ENCODE results near the gene CLIP2.
"Not testable (repeated sequence)": the region's sequence is repeated elsewhere in the genome, so short reads cannot be mapped to it uniquely, and the experiment has no call there.

CLIP2 gene

DNA sequence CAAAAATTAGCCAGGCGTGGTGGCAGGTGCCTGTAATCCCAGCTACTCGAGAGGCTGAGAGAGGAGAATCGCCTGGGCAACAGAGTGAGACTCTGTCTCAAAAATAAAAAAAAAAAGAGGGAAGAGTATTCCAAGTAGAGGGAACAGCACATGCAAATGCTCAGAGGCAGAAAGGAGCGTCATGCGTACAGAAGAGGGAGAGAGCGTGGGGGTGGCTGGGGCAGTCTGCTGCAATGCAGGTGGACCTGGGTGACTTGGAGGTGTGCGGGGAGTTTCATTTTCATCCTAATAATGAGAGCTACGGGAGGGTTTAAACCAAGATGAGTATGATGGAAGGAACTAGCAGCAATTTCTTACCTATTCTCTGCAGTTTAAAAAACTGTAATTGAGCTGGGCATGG is 28.8 kb downstream of the CLIP2 start:
- no peak overlapping the region for H3K9ac ChIP-seq (ENCODE audit: low read length in 2 of 2)
- H3K4me3 ChIP-seq (ENCODE audit: low read length in 2 of 2): no peak overlapping the region
- peaks cover 0 to 11% of the 10 kb centered on the region in 2 donors for H3K36me3 ChIP-seq (ENCODE audit: control insufficient read depth in 2 of 2, insufficient read depth in 2 of 2, low read length in 2 of 2)
- H3K27ac ChIP-seq (ENCODE audit: low read length): no peak overlapping the region
- H3K4me1 ChIP-seq (ENCODE audit: control insufficient read depth, insufficient read depth, low read length): no peaks in the 10 kb centered on the region
- no peaks in the 10 kb centered on the region for H3K9me3 ChIP-seq (ENCODE audit: control insufficient read depth in 2 of 2, low read length in 2 of 2)
- H3K27me3 ChIP-seq (ENCODE audit: control insufficient read depth in 1 of 2, insufficient read depth in 2 of 2, low read length in 2 of 2): no peaks in the 10 kb centered on the region

- H3K4me3 ChIP-seq (ENCODE audit: low read length in 2 of 2): no peak overlapping the region
- peaks cover 11% of the 10 kb centered on the region for H3K4me1 ChIP-seq (ENCODE audit: control insufficient read depth, insufficient read depth, low read length)
- H3K27me3 ChIP-seq (ENCODE audit: control insufficient read depth in 1 of 2, insufficient read depth in 2 of 2, low read length in 2 of 2): no peaks in the 10 kb centered on the region
- no peaks in the 10 kb centered on the region for H3K9me3 ChIP-seq (ENCODE audit: control insufficient read depth in 2 of 2, low read length in 2 of 2)
- peaks cover 0 to 11% of the 10 kb centered on the region in 2 donors for H3K36me3 ChIP-seq (ENCODE audit: control insufficient read depth in 2 of 2, insufficient read depth in 2 of 2, low read length in 2 of 2)
- H3K9ac ChIP-seq (ENCODE audit: low read length in 2 of 2): no peak overlapping the region
- no peak overlapping the region for H3K27ac ChIP-seq (ENCODE audit: low read length)
Observed at GRCh38 chr7:74320645-74321221, 31.5 kb downstream of the CLIP2 start.

DNA sequence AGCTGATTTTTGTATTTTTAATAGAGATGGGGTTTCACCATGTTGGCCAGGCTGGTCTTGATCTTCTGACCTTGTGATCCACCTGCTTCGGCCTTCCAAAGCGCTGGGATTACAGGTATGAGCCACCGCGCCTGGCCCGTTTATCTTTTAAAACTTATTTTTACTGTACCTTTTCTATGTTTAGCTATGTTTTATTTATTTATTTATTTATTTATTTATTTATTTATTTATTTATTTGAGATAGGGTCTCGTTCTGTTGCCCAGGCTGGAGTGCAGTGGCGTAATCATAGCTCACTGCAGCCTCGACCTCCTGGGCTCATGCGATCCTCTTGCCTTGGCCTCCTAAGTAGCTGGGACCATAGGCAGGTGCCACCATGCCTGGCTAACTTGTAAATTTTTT is 33.7 kb downstream of the CLIP2 start:
- peaks cover 11% of the 10 kb centered on the region for H3K4me1 ChIP-seq (ENCODE audit: control insufficient read depth, insufficient read depth, low read length)
- not testable (repeated sequence) for H3K27ac ChIP-seq (ENCODE audit: low read length); H3K9me3 ChIP-seq (ENCODE audit: control insufficient read depth in 2 of 2, low read length in 2 of 2); H3K27me3 ChIP-seq (ENCODE audit: control insufficient read depth in 1 of 2, insufficient read depth in 2 of 2, low read length in 2 of 2); H3K36me3 ChIP-seq (ENCODE audit: control insufficient read depth in 2 of 2, insufficient read depth in 2 of 2, low read length in 2 of 2); H3K4me3 ChIP-seq (ENCODE audit: low read length in 2 of 2); H3K9ac ChIP-seq (ENCODE audit: low read length in 2 of 2)

- peak overlapping the region; percentile 22 to 47 for H3K9ac ChIP-seq (ENCODE audit: low read length in 2 of 2)
- H3K4me3 ChIP-seq (ENCODE audit: low read length in 2 of 2): peak overlapping the region in 1 of 2 donors; percentile 40
- H3K36me3 ChIP-seq (ENCODE audit: control insufficient read depth in 2 of 2, insufficient read depth in 2 of 2, low read length in 2 of 2): peaks cover 0 to 4% of the 10 kb centered on the region in 2 donors
- peak overlapping the region; percentile 18 for H3K27ac ChIP-seq (ENCODE audit: low read length)
- no peaks in the 10 kb centered on the region for H3K27me3 ChIP-seq (ENCODE audit: control insufficient read depth in 1 of 2, insufficient read depth in 2 of 2, low read length in 2 of 2)
- H3K9me3 ChIP-seq (ENCODE audit: control insufficient read depth in 2 of 2, low read length in 2 of 2): no peaks in the 10 kb centered on the region
- peaks cover 11% of the 10 kb centered on the region for H3K4me1 ChIP-seq (ENCODE audit: control insufficient read depth, insufficient read depth, low read length)
Observed at GRCh38 chr7:74324531-74325209, 35.5 kb downstream of the CLIP2 start.

DNA sequence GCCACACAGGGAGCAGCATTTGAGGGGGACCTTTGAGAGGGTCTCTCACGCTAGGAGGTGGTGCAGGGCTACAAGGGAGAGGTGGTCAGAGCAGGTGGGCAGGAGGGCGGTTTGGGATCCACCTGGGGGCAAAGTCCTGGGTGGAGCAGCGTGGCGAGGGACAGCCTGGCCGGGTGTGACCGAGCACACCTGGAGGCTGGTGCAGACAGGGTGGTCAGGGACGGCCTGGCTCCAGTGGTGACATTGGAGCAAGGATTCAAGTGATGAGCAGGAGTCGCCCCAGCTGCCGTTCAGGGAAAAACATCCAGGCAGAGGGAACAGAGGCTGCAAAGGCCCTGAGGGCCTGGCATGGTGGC is 36.0 kb downstream of the CLIP2 start:
- peak overlapping the region; percentile 18 for H3K27ac ChIP-seq (ENCODE audit: low read length)

DNA sequence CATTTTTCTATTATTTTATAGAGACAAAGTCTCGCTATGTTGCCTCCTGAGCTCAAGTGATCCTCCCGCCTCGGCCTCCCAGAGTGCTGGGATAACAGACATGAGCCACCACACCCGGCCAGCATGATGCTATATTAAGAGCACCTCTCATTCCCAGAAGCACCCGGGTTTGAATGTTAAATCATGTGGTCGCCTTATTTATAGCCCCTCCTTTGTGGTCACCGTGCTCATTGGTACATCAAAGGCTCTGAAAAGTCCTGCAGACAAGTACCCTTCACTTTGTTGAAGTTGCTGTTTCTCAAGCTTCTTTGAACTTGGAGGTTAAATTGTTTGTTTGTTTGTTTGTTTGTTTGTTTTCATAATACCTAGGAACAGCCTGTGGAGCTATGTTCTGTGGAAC is 40.0 kb downstream of the CLIP2 start:
- Histone ChIP-seq H3K27me3 (ENCODE audit: control insufficient read depth in 1 of 2, insufficient read depth in 2 of 2, low read length in 2 of 2) (no peaks in the 10 kb centered on the region), H3K4me1 (ENCODE audit: control insufficient read depth, insufficient read depth, low read length) (peaks cover 9% of the 10 kb centered on the region), H3K4me3 (ENCODE audit: low read length in 2 of 2) (no peak overlapping the region), H3K27ac (ENCODE audit: low read length) (no peak overlapping the region), H3K36me3 (ENCODE audit: control insufficient read depth in 2 of 2, insufficient read depth in 2 of 2, low read length in 2 of 2) (peaks cover 0 to 4% of the 10 kb centered on the region in 2 donors), H3K9me3 (ENCODE audit: control insufficient read depth in 2 of 2, low read length in 2 of 2) (no peaks in the 10 kb centered on the region), H3K9ac (ENCODE audit: low read length in 2 of 2) (no peak overlapping the region)

More for the DNA sequence above, 36.0 kb downstream of the CLIP2 start:
- Histone ChIP-seq H3K9me3 (ENCODE audit: control insufficient read depth in 2 of 2, low read length in 2 of 2) (no peaks in the 10 kb centered on the region), H3K4me3 (ENCODE audit: low read length in 2 of 2) (no peak overlapping the region), H3K9ac (ENCODE audit: low read length in 2 of 2) (no peak overlapping the region), H3K27me3 (ENCODE audit: control insufficient read depth in 1 of 2, insufficient read depth in 2 of 2, low read length in 2 of 2) (no peaks in the 10 kb centered on the region), H3K36me3 (ENCODE audit: control insufficient read depth in 2 of 2, insufficient read depth in 2 of 2, low read length in 2 of 2) (peaks cover 0 to 4% of the 10 kb centered on the region in 2 donors), H3K4me1 (ENCODE audit: control insufficient read depth, insufficient read depth, low read length) (peaks cover 11% of the 10 kb centered on the region)

GRCh38 chr7:74332373-74333176 is 43.4 kb downstream of the CLIP2 start:
- Histone ChIP-seq H3K36me3 (ENCODE audit: control insufficient read depth in 2 of 2, insufficient read depth in 2 of 2, low read length in 2 of 2) (peaks cover 0 to 4% of the 10 kb centered on the region in 2 donors), H3K4me3 (ENCODE audit: low read length in 2 of 2) (no peak overlapping the region), H3K4me1 (ENCODE audit: control insufficient read depth, insufficient read depth, low read length) (no peaks in the 10 kb centered on the region), H3K9ac (ENCODE audit: low read length in 2 of 2) (no peak overlapping the region), H3K9me3 (ENCODE audit: control insufficient read depth in 2 of 2, low read length in 2 of 2) (no peaks in the 10 kb centered on the region), H3K27me3 (ENCODE audit: control insufficient read depth in 1 of 2, insufficient read depth in 2 of 2, low read length in 2 of 2) (no peaks in the 10 kb centered on the region), H3K27ac (ENCODE audit: low read length) (no peak overlapping the region)

- Histone ChIP-seq H3K36me3 (ENCODE audit: control insufficient read depth in 2 of 2, insufficient read depth in 2 of 2, low read length in 2 of 2) (peaks cover 0 to 4% of the 10 kb centered on the region in 2 donors), H3K27ac (ENCODE audit: low read length) (no peak overlapping the region), H3K4me1 (ENCODE audit: control insufficient read depth, insufficient read depth, low read length) (no peaks in the 10 kb centered on the region), H3K9ac (ENCODE audit: low read length in 2 of 2) (no peak overlapping the region), H3K4me3 (ENCODE audit: low read length in 2 of 2) (no peak overlapping the region), H3K27me3 (ENCODE audit: control insufficient read depth in 1 of 2, insufficient read depth in 2 of 2, low read length in 2 of 2) (no peaks in the 10 kb centered on the region), H3K9me3 (ENCODE audit: control insufficient read depth in 2 of 2, low read length in 2 of 2) (no peaks in the 10 kb centered on the region)
Observed at GRCh38 chr7:74334030-74334429, 44.8 kb downstream of the CLIP2 start.

- Histone ChIP-seq H3K9ac (ENCODE audit: low read length in 2 of 2) (no peak overlapping the region), H3K27me3 (ENCODE audit: control insufficient read depth in 1 of 2, insufficient read depth in 2 of 2, low read length in 2 of 2) (no peaks in the 10 kb centered on the region), H3K27ac (ENCODE audit: low read length) (no peak overlapping the region), H3K4me1 (ENCODE audit: control insufficient read depth, insufficient read depth, low read length) (no peaks in the 10 kb centered on the region), H3K36me3 (ENCODE audit: control insufficient read depth in 2 of 2, insufficient read depth in 2 of 2, low read length in 2 of 2) (peaks cover 9 to 13% of the 10 kb centered on the region in 2 donors), H3K9me3 (ENCODE audit: control insufficient read depth in 2 of 2, low read length in 2 of 2) (no peaks in the 10 kb centered on the region), H3K4me3 (ENCODE audit: low read length in 2 of 2) (no peak overlapping the region)
Observed at GRCh38 chr7:74337926-74338325, 48.7 kb downstream of the CLIP2 start.

DNA sequence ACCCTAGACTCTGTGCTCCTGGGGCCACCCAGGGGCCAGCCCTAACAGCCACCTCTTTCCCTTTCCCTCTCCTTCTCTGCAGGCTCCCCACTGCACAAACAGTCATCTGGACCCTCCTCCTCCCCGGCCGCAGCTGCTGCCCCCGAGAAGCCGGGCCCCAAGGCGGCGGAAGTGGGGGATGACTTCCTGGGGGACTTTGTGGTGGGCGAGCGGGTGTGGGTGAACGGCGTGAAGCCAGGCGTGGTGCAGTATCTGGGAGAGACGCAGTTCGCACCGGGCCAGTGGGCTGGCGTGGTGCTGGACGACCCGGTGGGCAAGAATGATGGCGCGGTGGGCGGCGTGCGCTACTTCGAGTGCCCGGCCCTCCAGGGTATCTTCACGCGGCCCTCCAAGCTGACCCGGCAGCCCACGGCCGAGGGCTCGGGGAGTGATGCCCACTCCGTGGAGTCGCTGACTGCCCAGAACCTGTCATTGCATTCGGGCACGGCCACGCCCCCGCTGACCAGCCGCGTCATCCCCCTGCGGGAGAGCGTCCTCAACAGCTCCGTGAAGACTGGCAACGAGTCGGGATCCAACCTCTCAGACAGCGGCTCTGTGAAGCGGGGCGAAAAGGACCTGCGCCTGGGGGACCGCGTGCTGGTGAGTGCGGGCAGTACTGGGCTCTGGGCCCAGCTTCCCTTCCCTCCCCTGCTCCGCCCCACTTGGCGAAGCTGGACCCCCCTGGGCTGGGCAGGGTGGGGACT is 49.3 kb downstream of the CLIP2 start:
- Histone ChIP-seq H3K4me1 (ENCODE audit: control insufficient read depth, insufficient read depth, low read length) (no peaks in the 10 kb centered on the region), H3K36me3 (ENCODE audit: control insufficient read depth in 2 of 2, insufficient read depth in 2 of 2, low read length in 2 of 2) (peaks cover 13% of the 10 kb centered on the region in 2 donors), H3K4me3 (ENCODE audit: low read length in 2 of 2) (no peak overlapping the region), H3K9ac (ENCODE audit: low read length in 2 of 2) (no peak overlapping the region), H3K27me3 (ENCODE audit: control insufficient read depth in 1 of 2, insufficient read depth in 2 of 2, low read length in 2 of 2) (no peaks in the 10 kb centered on the region), H3K9me3 (ENCODE audit: control insufficient read depth in 2 of 2, low read length in 2 of 2) (no peaks in the 10 kb centered on the region), H3K27ac (ENCODE audit: low read length) (no peak overlapping the region)
